ENCODE measurements around the gene SLC48A1.

SLC48A1 gene

DNA sequence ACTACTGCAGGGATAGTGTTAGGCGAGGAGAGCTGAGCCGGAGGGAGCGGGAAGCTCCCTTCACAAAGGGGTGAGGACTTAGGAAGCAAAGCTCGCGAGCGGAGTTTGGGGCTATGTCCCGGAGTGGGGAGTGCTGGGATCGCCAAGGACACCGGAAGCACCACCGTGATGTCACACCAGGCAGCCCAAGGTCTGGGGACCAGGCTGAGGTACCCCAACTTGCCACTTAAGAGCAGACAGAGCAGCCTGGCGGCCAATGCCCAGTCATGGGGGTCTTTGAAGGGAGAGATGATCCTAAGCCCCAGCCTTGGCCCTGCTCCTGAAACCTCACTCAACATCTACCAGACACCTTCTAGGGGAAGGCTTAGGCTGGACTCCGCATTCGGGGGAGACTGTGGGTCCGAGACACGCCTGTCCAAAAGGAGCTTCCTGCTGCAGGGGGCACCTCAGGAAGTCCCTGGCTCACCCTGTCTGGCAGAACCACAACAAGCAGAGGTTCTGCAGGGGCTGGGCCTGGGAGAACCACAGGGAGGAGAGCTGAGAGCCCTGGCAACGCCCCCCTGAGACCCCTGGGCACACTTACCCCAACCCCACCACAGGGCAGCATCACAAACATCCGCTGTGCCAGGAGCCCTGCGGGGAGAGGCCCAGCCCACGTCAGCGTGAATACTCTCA lies 17.8 kb downstream of the SLC48A1 start:
- no peak for DNase-seq (ENCODE audit: low spot score)
- no peak for FAIRE-seq

DNA sequence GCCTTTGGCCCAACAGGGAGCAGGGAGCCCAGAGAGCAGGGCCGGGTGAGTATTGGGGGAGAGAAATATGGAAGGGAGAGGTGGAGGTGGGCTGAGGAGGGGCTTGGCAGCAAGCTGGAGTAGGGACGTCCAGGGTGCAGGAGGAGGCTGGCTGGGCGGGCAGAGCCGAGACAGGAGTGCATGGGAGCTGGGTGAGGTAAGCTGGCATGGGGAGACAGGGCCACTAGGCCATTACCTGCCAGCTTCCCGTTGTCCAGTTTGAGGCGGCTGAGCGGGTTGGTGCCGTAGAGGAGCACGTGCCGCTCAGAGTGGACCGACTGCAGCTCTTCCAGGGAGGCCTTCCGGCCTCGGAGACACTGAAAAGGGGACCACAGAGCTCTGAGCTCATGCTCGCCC lies 18.3 kb downstream of the SLC48A1 start:
- FAIRE-seq (no peak), DNase-seq (ENCODE audit: low spot score) (no peak)

DNA sequence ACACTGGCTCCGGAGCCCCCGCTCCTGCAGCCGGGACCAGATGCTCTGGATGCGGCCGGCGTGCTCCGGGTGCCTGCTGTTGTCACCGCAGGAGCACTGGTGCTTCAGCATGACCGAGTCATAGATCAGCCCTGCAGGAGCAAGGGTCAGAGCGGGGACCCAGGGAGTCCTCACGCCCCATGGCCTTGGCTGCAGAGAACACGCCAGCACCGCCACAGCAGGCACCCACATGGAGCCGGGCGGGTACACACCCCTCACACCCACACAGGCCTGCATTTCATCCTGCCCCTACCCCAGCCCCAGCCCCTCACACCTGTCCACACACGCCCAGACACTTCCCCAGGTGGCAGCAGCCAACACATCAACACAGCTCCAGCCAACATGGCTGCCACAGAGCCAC lies 18.8 kb downstream of the SLC48A1 start:
- DNase-seq (ENCODE audit: low spot score) (no peak), FAIRE-seq (no peak)

DNA sequence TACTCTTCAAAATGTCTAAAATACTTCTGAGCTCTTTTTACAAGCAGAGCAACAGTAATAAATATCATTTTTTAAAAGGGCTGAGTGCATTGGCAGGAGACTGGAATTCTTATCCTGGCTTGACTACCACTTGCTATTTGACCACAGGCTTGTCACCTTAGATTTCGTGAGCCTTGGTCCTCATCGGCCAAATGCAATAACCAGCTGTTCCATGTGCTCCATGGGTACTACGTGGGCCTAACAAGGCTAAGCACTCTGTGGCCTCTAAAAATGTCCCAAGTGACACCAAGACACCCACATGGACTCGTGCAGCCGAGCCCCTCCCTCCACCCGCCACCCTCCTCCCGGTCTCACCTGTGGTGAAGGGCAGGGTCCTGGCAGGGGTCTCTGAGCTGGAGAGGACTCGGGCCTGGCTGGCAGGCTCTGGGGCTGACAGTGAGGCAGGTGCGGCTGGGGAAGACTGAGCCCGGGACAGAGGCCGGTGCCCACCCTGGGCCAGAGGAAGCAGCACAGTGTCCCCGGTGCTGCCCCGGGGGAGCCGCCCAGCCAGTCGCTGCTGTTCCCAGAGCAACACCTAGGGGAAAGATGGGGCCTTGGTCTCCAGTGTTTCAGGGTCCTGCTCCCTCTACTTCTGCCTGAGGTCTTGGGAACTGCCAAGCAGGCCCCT lies 20.1 kb downstream of the SLC48A1 start:
- DNase-seq (ENCODE audit: low spot score) (no peak), FAIRE-seq (no peak)

DNA sequence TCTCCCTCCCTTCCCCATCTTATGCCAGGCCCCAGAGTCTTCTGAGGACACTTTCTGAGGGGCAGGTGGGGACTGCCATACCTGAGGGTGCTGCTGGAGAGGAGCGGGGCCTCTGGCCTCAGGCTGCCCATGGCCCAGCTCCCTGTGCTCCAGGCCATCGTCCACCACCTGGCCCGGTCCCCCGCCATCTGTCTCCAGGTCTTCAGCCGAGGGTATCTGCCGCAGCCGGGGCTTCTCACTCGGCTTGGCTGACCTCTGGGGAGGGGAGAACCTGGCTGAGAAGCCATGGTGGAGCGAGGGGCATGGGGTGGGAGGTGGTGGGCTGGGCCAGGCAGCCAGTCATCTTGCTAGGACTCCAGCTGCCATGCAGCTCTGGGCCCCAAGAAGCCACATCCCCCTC lies 21.6 kb downstream of the SLC48A1 start:
- DNase-seq (ENCODE audit: low spot score) (no peak), FAIRE-seq (no peak)

DNA sequence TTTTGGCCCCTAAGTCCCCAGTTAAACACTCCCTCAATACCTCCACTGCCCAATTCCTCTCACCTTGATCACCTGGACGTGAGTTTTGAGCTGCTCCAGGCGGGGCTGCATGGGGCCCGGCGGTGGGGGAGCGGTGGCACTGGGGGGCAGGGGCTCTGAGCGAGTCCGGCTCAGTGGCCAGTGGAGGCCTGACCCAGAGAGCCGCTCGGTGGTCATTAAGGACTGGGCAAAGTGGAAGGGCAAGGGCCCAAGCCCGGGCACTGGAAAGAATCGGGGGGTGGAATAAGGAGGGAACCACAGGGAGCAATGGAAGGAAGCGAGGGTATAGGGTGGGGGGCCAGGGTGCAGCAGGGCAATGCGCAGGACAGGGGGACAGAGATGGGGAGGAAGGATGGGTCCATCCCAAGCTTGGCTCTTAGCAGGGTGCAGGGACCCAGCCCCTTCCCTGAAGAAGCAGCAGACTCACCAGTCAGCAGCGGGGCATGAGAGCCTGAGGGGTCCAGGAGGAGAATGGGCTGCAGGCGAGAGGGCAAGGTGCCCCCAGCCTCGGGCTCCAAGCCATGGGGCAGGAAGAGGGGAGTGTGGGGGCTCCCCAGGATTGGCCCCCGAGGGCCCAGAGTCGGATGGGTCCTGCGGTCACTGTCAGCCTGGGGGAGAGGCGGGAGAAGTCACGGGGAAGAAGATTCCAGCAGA lies 22.2 kb downstream of the SLC48A1 start:
- DNase-seq (ENCODE audit: low spot score) (no peak), FAIRE-seq (no peak)

DNA sequence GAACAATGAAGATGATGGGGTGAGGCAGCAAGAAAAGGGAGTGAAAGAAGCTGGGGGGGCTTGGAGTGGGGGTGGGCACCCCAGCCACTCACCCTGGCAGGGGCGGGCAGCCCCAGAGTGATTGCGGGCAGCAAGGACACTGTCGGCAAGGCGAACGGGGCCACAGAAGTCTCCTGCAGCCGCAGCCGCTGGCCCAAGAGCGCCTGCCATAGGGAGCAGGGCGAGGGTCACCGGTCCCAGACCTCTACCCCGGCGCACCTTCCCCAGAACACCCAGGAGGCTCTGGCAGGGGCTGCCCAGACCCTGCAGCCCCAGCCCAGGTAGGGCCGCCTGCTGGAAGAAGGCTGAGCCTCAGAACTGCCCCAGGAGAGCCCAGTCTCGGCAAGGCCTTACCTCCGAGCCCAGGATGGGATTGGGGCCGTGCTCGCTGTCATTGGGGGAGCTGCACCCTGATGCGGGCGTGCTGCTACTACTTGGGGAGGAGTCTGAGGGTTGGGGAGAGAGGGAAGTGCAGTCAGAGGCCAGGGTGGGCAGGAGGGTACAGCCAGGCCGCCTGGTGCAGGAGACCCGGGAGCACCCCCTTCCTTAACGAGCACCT lies 22.9 kb downstream of the SLC48A1 start:
- FAIRE-seq (no peak), DNase-seq (ENCODE audit: low spot score) (no peak)

DNA sequence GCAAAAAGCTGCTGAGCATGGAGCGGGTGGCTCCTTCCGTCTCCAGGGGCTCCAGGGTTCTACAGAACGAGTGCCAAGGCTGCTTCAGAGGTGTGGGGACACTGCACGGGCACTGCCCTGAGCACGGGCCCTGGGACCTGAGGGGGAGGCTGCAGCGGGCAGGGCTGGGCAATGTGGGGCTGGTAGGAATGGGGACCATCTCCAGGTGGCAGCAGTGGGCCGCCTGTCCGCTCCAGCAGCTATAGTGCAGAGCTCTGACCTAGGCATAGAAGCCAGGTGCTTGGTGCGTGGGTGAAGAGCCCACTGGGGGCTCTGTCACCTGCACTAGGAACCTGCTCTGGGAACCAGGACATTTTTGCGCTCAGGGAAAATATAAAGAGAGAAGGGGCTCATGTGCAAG lies 24.4 kb downstream of the SLC48A1 start:
- no peak for DNase-seq (ENCODE audit: low spot score)
- no peak for FAIRE-seq

DNA sequence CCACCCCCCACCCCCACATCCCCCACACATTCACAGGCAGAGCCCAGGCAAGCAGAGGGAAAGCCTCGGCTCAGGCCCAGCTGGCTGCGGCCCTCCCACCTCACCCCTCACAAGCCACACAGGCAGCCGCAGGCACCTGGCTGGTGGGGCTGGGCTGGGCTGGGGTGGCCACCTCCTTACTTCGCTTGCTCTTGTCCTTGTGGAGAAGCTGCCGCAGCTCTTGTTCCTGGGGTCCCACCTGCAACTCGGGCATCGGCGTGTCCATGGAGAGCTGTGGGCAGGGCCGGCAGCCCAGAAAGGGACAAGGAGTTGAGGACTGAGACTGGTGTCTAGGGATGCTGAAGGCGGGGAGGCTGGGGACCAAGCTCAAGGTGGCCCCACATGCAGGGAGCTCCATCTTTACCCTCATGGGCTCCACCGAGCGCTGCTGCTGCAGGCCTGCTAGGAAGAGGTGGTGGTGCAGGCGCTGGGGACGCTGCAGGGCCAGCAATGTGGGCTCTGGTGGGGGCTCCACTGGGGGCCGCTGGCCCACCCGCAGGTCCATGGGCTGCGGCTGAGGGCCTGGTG lies 25.4 kb downstream of the SLC48A1 start:
- FAIRE-seq (no peak), DNase-seq (ENCODE audit: low spot score) (no peak)

DNA sequence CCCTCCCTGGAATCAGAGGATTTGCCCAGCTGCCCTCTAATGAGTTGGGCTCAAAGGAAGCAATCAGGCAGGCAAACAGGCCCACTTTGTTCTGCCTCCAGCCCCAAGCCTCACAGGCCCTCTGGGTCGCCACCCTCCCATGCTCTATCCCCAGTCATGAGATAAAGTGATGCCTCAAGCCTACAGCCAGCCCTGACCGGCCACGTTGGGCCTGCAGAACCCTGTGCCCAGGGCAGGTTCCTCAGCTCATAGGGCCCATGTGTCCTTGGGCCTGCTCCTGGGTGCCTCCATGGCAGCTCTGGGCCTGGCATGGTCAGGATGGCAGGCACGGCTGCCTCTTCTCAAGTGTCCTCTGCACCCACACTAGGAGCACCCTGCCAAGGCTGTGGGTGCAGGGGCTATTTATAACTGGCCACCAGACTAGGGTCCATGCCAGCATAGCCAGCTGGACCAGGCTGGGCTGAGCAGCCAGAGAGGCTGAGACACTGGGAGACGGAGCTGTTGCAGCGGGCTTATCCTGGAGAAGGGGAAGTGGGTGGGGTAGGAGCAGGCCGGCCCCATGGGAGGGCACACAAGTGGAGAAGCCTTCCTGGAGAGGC lies 26.4 kb downstream of the SLC48A1 start:
- no peak for DNase-seq (ENCODE audit: low spot score)
- FAIRE-seq: no peak

DNA sequence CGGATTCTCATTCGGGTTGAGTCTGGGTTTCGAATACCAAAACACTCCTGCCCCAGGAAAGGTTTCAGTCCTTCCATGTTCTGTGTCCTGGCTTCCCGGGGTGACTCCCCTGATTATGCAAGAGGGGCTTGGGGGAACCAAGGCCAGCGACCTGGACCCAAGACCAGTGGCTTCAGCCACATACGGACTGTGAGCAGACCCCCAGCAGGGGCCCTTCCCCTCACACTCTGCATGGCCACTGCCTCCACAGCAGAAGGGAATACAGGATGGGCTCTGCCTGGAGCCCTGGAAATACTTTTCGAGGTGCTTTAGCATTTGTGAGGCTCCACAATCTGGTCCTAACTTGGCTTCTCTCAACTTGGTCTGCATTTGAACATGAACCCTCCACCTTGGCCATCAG lies 27.5 kb downstream of the SLC48A1 start:
- FAIRE-seq: no peak
- DNase-seq (ENCODE audit: low spot score): no peak

DNA sequence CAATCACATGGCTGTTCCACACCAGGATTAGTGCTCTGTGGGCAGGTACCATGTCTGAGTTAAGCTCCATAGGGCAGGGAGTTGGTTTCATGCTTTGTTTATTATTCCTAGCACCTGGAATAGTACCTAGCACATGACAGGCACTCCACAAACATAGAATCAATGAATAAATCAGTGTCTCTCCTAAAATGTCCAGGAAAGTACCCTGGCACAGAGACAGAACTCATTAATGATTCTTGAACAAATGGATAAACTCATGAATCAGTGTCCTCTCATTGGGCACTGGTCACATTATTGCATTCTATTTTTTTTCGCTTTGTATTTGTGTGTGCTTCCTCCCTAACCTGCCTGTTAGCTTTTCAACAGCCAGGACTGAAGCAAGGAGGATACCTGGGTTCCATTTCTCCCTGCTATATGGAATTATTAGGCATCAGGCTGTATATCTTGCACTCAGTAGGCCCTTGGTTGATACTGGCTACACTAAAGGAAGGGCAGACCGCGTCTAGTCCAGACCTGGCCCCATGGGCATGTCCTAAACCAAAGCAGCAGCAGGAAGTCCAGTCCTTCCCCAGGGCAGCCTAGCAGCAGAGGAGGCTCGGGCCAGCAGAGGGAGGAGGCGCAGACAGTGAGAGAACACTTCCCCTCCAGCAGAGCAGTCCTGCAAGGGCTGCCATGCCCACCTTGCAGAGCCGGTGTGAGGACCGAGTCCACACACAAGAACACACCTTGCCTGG lies 28.3 kb downstream of the SLC48A1 start:
- DNase-seq (ENCODE audit: low spot score): no peak
- no peak for FAIRE-seq

DNA sequence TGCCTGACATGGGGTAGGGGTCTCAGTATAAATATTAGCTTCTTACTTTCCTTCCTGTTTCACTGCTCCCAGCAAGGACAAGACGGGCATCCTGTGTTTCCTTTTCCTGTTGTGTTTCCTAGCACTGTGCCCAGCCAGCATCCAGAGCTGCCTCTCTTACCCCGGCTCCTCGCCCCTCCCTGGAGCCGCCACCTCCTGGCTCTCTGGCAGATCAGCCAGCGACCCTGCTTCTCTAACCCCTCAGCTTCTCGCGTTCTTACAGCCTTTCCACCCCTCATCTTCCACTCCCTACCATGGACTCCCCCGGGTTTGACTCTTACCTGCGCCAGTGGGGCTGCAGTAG lies 28.8 kb downstream of the SLC48A1 start:
- DNase-seq (ENCODE audit: low spot score): no peak
- no peak for FAIRE-seq

DNA sequence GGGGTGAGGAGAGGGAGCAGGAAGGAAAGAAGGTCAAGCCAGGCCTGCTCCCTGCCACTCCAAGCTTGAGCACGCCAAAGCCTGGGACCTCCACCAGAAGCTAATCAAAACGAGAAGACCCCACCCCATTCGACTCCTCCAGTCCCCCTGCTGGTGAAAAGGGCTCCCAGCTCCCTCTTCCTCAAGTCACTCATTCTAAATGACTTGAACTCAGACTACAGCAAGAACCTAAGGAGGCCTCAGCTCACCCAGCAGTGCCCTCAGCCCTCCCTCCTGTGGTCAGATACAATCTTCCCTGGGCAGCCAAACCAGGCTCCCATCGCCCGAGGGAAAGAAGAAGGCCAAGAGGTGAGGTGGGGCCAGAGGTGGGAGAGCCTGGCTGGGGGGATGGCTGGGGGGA lies 29.3 kb downstream of the SLC48A1 start:
- no peak for DNase-seq (ENCODE audit: low spot score)
- FAIRE-seq: no peak

DNA sequence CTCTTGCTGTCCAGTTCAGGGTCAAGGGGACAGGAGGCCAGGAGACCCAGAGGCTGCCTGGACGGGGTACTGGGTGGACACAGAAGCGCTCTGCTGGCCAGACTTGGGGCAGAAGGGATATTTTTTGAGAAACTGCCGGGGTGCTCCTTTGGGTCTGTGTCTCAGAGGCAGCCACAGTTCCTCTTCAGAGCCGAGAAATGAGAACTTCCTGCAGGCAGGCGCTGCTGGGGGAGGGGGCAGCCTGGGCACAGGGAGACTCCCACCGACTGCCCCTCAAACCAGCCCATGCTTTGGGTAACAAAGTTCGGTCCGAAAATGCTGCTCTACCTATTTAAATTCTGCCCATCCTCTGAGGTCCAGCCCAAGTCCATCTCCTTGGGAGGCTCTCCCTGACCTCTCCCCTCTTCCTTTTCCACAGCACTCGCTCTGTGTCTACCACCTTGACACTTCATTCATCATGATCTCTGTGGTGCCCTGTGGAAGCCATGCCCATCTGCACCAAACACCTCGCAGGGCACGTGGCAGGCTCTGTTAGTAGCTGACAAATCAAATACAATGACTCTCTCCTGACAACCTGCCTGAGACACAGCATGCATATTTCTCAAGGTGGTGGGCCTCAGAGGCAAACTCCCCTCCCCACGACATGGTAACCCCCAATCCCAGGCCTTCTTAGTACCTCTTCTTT lies 30.3 kb downstream of the SLC48A1 start:
- FAIRE-seq (no peak), DNase-seq (ENCODE audit: low spot score) (no peak)

DNA sequence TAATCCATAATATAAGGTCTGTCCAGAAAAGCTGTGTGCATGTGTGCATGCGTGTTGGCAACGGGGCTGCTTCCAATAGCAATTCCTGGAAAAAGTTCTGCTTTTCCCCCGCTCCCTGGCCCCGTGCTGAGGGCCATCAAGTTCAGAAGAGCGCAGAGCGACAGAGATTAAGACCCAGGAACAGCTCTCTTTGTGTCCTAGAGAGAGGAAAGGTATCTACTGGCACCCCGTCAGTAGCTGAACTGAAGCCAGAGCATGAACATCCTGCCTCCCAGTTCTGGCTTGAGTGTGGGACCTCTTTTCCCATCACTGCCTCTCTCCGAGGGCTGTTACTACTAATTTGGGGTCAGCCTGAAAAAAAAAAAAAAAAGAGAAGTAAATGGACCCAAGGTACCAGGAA lies 31.1 kb downstream of the SLC48A1 start:
- no peak for FAIRE-seq
- no peak for DNase-seq (ENCODE audit: low spot score)

DNA sequence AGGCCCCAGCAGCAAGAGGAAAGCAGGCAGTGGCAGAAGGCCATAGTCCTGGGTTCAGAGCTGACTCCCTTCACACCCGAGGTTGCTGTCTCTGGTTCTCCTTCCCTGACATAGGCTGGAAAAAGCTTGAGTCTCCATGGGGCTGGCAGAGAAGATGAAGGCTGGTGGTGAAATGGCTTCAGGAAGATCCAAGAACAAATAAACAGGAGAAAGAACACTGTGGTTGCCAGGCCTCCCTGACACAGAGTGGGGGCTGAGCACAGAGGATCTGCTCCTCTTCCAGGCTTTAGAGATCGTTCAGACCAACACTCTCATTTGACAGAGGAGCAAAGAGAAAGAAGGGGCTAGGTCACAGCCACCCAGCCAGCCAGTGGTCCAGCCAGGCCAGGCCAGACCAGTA lies 32.4 kb downstream of the SLC48A1 start:
- DNase-seq (ENCODE audit: low spot score) (no peak), FAIRE-seq (no peak)

DNA sequence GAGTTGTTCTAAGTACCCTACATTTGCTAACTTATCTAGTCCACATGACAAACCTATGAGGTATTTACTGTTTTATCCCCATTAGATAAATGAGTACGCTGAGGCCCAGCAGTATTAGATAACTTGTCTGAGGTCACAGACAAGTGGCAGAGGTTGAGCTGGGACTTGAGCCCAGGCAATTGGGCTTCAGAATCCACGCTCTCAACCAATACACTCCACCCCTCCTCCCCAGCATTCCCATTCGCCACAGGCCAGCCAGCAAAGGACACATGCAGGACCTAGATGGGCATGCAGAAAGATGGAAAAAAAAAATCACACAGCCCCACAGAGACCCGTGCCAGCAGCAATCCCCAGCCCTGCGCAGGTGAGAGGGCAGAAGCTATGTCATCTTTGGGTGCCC lies 34.3 kb downstream of the SLC48A1 start:
- DNase-seq (ENCODE audit: low spot score) (no peak), FAIRE-seq (no peak)

DNA sequence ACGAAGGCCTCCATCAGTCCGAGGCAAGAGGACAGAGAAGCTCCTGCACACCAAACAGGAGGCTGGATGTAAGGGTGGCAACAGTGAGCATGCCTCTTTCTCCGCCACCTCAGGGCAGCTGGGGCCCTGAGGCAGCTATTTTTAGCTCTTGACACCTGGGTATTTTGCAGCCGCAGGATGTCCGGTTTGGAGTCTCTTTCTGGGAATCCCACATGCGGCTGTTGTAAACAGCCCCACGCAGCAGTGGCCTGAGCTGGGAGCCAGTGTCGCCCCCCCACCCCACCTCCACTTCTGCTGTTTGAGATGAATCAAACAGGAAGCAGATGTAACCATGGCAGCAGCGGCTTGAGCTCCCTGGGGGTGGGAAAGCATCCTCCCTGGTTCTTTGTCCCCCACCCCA lies 35.0 kb downstream of the SLC48A1 start:
- FAIRE-seq: no peak
- DNase-seq (ENCODE audit: low spot score): no peak

DNA sequence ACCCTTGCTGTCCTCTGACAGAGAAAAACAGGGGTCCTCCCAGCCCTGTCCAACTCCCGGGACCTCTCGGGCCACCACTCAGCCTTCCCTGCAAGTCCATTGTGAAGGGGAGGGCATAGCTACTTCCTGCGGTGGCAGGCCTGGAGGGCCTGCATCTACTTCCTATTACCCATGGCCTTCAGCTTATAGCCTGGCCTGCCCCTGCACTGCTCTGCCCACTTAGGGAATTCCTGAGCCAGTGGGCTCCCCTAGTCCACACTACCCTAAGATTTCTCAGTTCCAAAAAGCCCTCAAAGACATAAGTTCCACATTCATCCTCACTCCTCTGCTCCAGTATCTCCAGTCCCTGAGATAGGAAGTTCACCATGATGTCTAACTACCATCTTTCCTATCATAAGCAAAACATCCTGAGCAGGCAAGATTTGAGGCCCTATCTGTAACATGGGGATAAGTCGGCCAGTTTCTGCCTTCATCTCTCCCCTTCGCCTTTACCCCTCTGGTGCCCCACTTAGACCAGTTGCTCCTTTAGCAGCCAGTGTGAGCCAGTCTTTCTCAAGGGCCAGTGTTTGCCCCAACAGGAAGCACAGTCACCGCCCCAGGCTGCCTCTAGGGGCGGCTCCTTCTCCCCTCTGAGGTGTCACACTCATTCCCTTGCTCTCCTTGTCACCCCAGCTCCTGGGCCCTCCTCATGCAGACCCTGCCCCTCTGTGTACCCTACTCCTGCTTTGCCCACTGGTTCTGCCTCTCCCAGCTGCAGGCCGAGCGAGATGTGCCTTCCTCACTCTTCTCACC lies 35.7 kb downstream of the SLC48A1 start:
- no peak for FAIRE-seq
- DNase-seq (ENCODE audit: low spot score): no peak
